ENCODE data around the gene POU3F3.

POU3F3 gene

GRCh38 chr2:104878863-104879512 is 25.1 kb downstream of the POU3F3 start:
- DNase-seq: no peak

GRCh38 chr2:104880076-104880475 is 26.2 kb downstream of the POU3F3 start:
- DNase-seq: no peak

- no peak for DNase-seq
Observed at GRCh38 chr2:104883357-104883756, 29.4 kb downstream of the POU3F3 start.

- no peak for DNase-seq
Observed at GRCh38 chr2:104885119-104885782, 31.3 kb downstream of the POU3F3 start.

GRCh38 chr2:104887676-104888075 is 33.8 kb downstream of the POU3F3 start:
- no peak for DNase-seq

GRCh38 chr2:104888489-104889258 is 34.8 kb downstream of the POU3F3 start:
- DNase-seq: no peak

GRCh38 chr2:104889291-104889959 is 35.5 kb downstream of the POU3F3 start:
- DNase-seq: no peak

GRCh38 chr2:104889960-104890684 is 36.2 kb downstream of the POU3F3 start:
- no peak for DNase-seq

GRCh38 chr2:104890685-104891069 is 36.8 kb downstream of the POU3F3 start:
- DNase-seq: no peak

GRCh38 chr2:104891145-104891544 is 37.2 kb downstream of the POU3F3 start:
- DNase-seq: no peak

- no peak for DNase-seq
Observed at GRCh38 chr2:104896446-104896845, 42.5 kb downstream of the POU3F3 start.

GRCh38 chr2:104897515-104898184 is 43.7 kb downstream of the POU3F3 start:
- DNase-seq: no peak

- no peak for DNase-seq
Observed at GRCh38 chr2:104900608-104901007, 46.7 kb downstream of the POU3F3 start.

- no peak for DNase-seq
Observed at GRCh38 chr2:104901037-104901881, 47.3 kb downstream of the POU3F3 start.

- no peak for DNase-seq
Observed at GRCh38 chr2:104902317-104902716, 48.4 kb downstream of the POU3F3 start.
